ENCODE data around the gene PTPRS. TPM values are rescaled to one million over a fixed set of nuclear protein-coding genes. Genes with fewer than 3 reads are reported as not detected.

PTPRS gene
- total and polyA plus RNA-seq, 2 donors (not counting 3 experiments of a cell fraction or from before 2014, with no cell fraction given), result 10.1 to 16.1 TPM

DNA sequence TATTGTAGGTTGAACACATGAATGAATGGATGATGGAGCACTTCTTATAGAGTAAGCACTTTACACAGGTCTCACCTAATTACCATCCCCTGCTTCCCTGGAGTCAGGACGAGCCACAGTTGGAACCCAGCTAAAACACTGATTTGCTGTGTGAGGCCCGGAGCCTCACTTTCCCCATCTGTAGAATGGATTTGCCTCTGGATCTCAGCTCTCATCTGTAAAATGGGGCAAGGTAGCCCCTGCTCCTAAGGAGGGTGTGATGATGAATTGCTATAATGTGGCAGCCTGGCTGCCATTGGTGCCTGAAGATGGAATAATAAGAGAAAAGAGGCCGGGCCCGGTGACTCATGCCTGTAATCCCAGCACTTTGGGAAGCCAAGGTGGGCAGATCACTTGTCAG is 1.4 kb upstream of the PTPRS start:
- Histone ChIP-seq H3K4me1 (ENCODE audit: control insufficient read depth, extremely low read depth, insufficient read depth, low read length) (peaks cover 11% of the 10 kb centered on the region), H3K4me2 (ENCODE audit: insufficient read depth, low read length) (no peak overlapping the region), H3K9ac (replicated peaks; ENCODE audit: extremely low read depth, insufficient read depth, low read length) (no peak overlapping the region), H3K9me3 (replicated peaks; ENCODE audit: control insufficient read depth, insufficient read depth, low read length) (no peaks in the 10 kb centered on the region), H4K20me1 (replicated peaks; ENCODE audit: control insufficient read depth, extremely low read depth, insufficient read depth, low read length) (no peaks in the 10 kb centered on the region), H3K4me3 (replicated peaks in 1 of 3; ENCODE audit: insufficient read depth in 1 of 3, low read depth in 1 of 3, low read length in 3 of 3) (no peak overlapping the region), H3K27ac (ENCODE audit: insufficient read depth, low read depth, low read length) (no peak overlapping the region), H3K36me3 (ENCODE audit: control insufficient read depth in 2 of 2, extremely low read depth in 1 of 2, insufficient read depth in 2 of 2, low read length in 2 of 2) (no peaks in the 10 kb centered on the region), H3K9me1 (replicated peaks; ENCODE audit: control insufficient read depth, extremely low read depth, insufficient read depth, low read length) (no peaks in the 10 kb centered on the region), H3K27me3 (ENCODE audit: control insufficient read depth in 2 of 2, insufficient read depth in 2 of 2, low read length in 2 of 2) (peaks cover 16 to 22% of the 10 kb centered on the region in 2 experiments), H2AFZ (ENCODE audit: low read depth, low read length) (no peak overlapping the region), H3K79me2 (ENCODE audit: control insufficient read depth, insufficient read depth, low read length) (no peaks in the 10 kb centered on the region)
- CTCF ChIA-PET, result no interaction called here
- no TSS peak for BruUV-seq (replicated peaks)
- dilution Hi-C loops (cut with MboI; ENCODE audit: extremely low pct_ligation_motif_present, low sequenced_read_pairs) (loop anchor here (10.0 kb wide), 1 partner anchor 87 kb away; no protein-coding TSS in a partner anchor), intact Hi-C loops (cut with micrococcal nuclease) (no loop called here)
- TF ChIP-seq MYC (IDR thresholded peaks at IDR 0.05; ENCODE audit: low read depth, low read length) (no peak), GATA2 (IDR thresholded peaks at IDR 0.05; ENCODE audit: insufficient read depth, insufficient read length, low read depth, low read length) (no peak), FOS (IDR thresholded peaks at IDR 0.05; ENCODE audit: borderline replicate concordance, insufficient read depth, low read length) (no peak), JUN (IDR thresholded peaks at IDR 0.05; ENCODE audit: borderline replicate concordance, insufficient read depth, insufficient read length, low read depth) (no peak), POLR2A (IDR thresholded peaks at IDR 0.05; ENCODE audit: low read depth, low read length) (no peak), POLR2AphosphoS5 (IDR thresholded peaks at IDR 0.05; ENCODE audit: insufficient read depth, low read depth, low read length) (no peak)
- TF ChIP-seq, protein P1, sequence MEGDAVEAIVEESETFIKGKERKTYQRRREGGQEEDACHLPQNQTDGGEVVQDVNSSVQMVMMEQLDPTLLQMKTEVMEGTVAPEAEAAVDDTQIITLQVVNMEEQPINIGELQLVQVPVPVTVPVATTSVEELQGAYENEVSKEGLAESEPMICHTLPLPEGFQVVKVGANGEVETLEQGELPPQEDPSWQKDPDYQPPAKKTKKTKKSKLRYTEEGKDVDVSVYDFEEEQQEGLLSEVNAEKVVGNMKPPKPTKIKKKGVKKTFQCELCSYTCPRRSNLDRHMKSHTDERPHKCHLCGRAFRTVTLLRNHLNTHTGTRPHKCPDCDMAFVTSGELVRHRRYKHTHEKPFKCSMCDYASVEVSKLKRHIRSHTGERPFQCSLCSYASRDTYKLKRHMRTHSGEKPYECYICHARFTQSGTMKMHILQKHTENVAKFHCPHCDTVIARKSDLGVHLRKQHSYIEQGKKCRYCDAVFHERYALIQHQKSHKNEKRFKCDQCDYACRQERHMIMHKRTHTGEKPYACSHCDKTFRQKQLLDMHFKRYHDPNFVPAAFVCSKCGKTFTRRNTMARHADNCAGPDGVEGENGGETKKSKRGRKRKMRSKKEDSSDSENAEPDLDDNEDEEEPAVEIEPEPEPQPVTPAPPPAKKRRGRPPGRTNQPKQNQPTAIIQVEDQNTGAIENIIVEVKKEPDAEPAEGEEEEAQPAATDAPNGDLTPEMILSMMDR (IDR thresholded peaks at IDR 0.05; ENCODE audit: extremely low read depth in 1 of 2, insufficient read depth in 1 of 2, low read depth in 1 of 2, low read length in 2 of 2), result no peak
- DNase-seq (ENCODE audit: low read depth, low spot score), result no peak
- no peak for FAIRE-seq
- POLR2A ChIA-PET, result no interaction called here

Measured in endothelial cell of umbilical vein (primary cell).